GM23248 (cell line): ENCODE measurements around the gene GRK3.

Experiments used
- EZH2 ChIP-seq: fragments of 200-600 bp; sonication (generic); IDR thresholded peaks from 2 replicates; pipeline ENCODE4 v1.6.1; 2018; ENCODE audit warnings: antibody characterized with exemption, mild to moderate bottlenecking; ENCODE audit not compliant: insufficient read depth, poor library complexity, severe bottlenecking
- EZH2phosphoT487 ChIP-seq: fragments of 200-600 bp; sonication (generic); IDR thresholded peaks from 2 replicates; pipeline ENCODE4 v1.6.1; 2018; ENCODE audit warnings: antibody characterized with exemption, moderate library complexity, mild to moderate bottlenecking, low read depth; ENCODE audit not compliant: insufficient read depth

GRCh38 chr22:25572708-25573171 is 8.3 kb downstream of the GRK3 start:
- TF ChIP-seq EZH2 (no peak), EZH2phosphoT487 (no peak)
